HepG2 (cell line): Measurements from ENCODE around the gene PEAR1.

ENCODE experiments used
- TF ChIP-seq, protein P1 (sequence below): sonication (generic); formaldehyde crosslinking; IDR thresholded peaks from 2 replicates; pipeline ENCODE4 v1.5.0; 2020; ENCODE audit warnings: mild to moderate bottlenecking, missing genetic modification reagents, moderate library complexity
- TF ChIP-seq, protein P2 (sequence below), 2 experiments: IDR thresholded peaks; 2 replicates each; pipeline ENCODE4 v1.6.1; 2011 to 2012; ENCODE audit warnings: low read length in 2 of 2, borderline replicate concordance in 1 of 2, low read depth in 1 of 2, mild to moderate bottlenecking in 1 of 2, moderate library complexity in 1 of 2

DNA sequence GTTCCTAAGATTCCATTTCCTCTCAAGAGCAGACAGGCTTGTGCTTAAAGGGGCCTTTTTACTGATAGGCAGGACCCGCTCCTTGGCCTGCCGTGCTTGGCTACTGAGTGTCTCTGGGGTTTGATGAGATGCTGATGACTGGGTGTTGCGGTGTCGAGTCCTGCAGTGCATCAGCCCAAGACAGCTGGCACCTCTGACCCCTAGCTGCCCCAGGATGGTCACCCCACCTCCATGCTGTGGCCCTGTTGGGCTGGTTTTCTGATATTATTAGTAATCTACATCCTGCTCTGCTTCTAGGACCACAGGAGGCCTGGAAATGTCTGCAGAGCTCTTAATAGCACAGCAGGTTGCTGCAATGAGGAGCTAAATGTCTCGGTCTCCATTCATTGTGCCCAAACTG, 55.6 kb downstream of the PEAR1 start:
- TF ChIP-seq, protein P1, sequence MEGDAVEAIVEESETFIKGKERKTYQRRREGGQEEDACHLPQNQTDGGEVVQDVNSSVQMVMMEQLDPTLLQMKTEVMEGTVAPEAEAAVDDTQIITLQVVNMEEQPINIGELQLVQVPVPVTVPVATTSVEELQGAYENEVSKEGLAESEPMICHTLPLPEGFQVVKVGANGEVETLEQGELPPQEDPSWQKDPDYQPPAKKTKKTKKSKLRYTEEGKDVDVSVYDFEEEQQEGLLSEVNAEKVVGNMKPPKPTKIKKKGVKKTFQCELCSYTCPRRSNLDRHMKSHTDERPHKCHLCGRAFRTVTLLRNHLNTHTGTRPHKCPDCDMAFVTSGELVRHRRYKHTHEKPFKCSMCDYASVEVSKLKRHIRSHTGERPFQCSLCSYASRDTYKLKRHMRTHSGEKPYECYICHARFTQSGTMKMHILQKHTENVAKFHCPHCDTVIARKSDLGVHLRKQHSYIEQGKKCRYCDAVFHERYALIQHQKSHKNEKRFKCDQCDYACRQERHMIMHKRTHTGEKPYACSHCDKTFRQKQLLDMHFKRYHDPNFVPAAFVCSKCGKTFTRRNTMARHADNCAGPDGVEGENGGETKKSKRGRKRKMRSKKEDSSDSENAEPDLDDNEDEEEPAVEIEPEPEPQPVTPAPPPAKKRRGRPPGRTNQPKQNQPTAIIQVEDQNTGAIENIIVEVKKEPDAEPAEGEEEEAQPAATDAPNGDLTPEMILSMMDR: no peak
- TF ChIP-seq, protein P2, sequence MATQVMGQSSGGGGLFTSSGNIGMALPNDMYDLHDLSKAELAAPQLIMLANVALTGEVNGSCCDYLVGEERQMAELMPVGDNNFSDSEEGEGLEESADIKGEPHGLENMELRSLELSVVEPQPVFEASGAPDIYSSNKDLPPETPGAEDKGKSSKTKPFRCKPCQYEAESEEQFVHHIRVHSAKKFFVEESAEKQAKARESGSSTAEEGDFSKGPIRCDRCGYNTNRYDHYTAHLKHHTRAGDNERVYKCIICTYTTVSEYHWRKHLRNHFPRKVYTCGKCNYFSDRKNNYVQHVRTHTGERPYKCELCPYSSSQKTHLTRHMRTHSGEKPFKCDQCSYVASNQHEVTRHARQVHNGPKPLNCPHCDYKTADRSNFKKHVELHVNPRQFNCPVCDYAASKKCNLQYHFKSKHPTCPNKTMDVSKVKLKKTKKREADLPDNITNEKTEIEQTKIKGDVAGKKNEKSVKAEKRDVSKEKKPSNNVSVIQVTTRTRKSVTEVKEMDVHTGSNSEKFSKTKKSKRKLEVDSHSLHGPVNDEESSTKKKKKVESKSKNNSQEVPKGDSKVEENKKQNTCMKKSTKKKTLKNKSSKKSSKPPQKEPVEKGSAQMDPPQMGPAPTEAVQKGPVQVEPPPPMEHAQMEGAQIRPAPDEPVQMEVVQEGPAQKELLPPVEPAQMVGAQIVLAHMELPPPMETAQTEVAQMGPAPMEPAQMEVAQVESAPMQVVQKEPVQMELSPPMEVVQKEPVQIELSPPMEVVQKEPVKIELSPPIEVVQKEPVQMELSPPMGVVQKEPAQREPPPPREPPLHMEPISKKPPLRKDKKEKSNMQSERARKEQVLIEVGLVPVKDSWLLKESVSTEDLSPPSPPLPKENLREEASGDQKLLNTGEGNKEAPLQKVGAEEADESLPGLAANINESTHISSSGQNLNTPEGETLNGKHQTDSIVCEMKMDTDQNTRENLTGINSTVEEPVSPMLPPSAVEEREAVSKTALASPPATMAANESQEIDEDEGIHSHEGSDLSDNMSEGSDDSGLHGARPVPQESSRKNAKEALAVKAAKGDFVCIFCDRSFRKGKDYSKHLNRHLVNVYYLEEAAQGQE (IDR thresholded peaks at IDR 0.05; ENCODE audit: borderline replicate concordance in 1 of 2, low read depth in 1 of 2, low read length in 2 of 2): no peak
